BE2C (cell line): Measurements from ENCODE around the gene CFHR1.
"Not testable (repeated sequence)": the region's sequence is repeated elsewhere in the genome, so short reads cannot be mapped to it uniquely, and the experiment has no call there.

ENCODE experiments used
- DNase-seq: peaks from one replicate; pipeline ENCODE4 v3.0.0-alpha.2; 2020
- H3K27me3 ChIP-seq: fragments of 250-450 bp; sonication (Bioruptor Pico); 2 replicates; pipeline ENCODE4 v1.5.1; 2020; ENCODE audit warnings: mild to moderate bottlenecking
- H3K36me3 ChIP-seq: fragments of 250-450 bp; sonication (Bioruptor Pico); 2 replicates; pipeline ENCODE4 v1.5.1; 2020; ENCODE audit warnings: mild to moderate bottlenecking
- H3K4me1 ChIP-seq: fragments of 250-450 bp; sonication (Bioruptor Pico); 2 replicates; pipeline ENCODE4 v1.5.1; 2020
- H3K4me3 ChIP-seq: 2 replicates; pipeline ENCODE4 v1.5.1; 2011; ENCODE audit warnings: low read depth, low read length
- H3K9me3 ChIP-seq: fragments of 250-450 bp; sonication (Bioruptor Pico); 2 replicates; pipeline ENCODE4 v1.5.1; 2020
- TF ChIP-seq, protein P1 (sequence below): IDR thresholded peaks from 2 replicates; pipeline ENCODE4 v1.5.1; 2012; ENCODE audit warnings: mild to moderate bottlenecking, low read depth, low read length

Gene CFHR1

DNA sequence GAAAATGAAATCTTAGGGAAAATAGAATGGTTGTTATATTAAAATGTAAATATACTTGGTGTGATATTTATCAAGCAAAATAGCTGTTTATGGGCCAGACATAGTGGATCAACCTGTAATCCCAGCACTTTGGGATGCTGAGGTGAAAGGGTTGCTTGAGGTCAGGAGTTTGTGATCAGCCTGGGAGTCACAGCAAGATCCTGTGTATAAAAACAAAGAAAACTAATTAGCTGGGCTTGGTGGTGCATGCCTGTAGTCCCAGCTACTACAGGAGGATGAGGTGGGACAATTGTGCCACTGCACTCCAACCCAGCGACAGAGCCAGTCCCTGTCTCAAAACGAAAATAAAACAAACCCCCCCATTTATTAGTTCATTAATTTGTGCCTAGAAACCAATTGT, 21.6 kb upstream of the CFHR1 start:
- TF ChIP-seq, protein P1, sequence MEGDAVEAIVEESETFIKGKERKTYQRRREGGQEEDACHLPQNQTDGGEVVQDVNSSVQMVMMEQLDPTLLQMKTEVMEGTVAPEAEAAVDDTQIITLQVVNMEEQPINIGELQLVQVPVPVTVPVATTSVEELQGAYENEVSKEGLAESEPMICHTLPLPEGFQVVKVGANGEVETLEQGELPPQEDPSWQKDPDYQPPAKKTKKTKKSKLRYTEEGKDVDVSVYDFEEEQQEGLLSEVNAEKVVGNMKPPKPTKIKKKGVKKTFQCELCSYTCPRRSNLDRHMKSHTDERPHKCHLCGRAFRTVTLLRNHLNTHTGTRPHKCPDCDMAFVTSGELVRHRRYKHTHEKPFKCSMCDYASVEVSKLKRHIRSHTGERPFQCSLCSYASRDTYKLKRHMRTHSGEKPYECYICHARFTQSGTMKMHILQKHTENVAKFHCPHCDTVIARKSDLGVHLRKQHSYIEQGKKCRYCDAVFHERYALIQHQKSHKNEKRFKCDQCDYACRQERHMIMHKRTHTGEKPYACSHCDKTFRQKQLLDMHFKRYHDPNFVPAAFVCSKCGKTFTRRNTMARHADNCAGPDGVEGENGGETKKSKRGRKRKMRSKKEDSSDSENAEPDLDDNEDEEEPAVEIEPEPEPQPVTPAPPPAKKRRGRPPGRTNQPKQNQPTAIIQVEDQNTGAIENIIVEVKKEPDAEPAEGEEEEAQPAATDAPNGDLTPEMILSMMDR = no peak

DNA sequence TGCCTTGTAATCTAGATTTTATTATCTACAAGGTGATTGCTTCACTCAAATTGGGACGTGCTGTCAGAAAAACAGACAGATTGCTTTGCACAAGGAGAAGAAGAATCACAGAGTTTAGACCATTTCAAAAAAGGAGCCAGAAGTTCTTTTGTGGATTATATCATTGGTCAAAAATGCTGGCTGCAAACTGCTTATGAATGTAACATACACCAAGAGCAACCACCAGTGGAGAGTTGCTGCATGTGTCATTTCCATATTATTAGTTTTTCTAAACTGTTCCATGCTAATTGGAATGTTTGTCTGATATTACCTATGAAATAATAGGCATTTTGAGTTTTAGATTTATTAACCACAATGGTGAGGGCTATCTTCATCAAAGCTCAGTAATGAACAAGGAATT, 17.6 kb upstream of the CFHR1 start:
- H3K9me3 ChIP-seq, H3K4me1 ChIP-seq, H3K36me3 ChIP-seq, H3K4me3 ChIP-seq, DNase-seq, H3K27me3 ChIP-seq: not testable (repeated sequence)

More for the DNA sequence above, 21.6 kb upstream of the CFHR1 start:
- H3K4me3 ChIP-seq = no peak overlapping the region
- H3K36me3 ChIP-seq = no peaks in the 10 kb centered on the region
- H3K9me3 ChIP-seq = no peaks in the 10 kb centered on the region
- DNase-seq = no peak
- H3K27me3 ChIP-seq = no peaks in the 10 kb centered on the region
- H3K4me1 ChIP-seq = no peaks in the 10 kb centered on the region

DNA sequence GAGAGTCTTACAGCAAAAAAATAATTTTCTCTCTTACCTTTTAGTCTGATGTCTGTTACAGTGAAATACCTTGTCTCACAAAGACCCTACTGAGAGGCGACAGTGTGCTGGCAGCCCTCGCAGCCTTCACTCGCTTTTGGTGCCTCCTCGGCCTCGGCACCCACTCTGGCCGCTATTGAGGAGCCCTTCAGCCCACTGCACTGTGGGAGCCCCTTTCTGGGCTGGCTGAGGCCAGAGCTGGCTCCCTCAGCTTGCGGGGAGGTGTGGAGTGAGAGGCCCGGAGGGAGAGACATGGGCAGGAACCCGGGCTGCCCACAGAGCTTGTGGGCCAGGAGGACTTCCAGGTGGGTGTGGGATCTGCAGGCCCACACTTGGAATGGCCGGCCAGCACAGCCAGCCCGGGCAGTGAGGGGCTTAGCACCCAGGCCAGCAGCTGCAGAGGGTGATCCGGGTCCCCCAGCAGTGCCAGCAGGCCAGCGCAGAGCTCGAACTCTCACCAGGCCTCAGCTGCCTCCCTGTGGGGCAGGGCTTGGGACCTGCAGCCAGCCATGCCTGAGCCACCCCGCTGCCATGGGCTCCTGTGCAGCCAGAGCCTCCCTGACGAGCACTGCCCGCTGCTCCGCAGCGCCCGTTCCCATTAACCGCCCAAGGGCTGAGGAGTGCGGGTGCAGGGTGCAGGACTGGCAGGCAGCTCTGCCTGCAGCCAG, 10.8 kb upstream of the CFHR1 start:
- Histone ChIP-seq H3K9me3 (no peaks in the 10 kb centered on the region), H3K4me3 (no peak overlapping the region), H3K4me1 (no peaks in the 10 kb centered on the region), H3K27me3 (no peaks in the 10 kb centered on the region), H3K36me3 (no peaks in the 10 kb centered on the region)
- TF ChIP-seq, protein P1 = no peak
- no peak for DNase-seq

DNA sequence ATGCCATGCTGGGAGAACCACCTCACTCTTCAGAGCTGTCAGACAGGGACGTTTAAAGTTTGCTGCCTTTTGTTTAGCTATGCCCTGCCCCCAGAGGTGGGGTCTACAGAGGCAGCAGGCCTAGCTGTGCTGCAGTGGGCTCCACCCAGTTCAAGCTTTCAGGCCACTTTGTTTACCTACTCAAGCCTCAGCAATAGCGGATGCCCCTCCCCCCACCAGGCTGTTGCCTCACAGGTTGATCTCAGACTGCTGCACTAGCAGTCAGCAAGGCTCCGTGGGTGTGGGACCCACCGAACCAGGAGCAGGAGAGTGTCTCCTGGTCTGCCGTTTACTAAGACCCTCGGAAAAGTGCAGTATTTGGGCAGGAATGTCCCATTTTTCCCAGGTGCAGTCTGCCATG, 2.1 kb upstream of the CFHR1 start:
- not testable (repeated sequence) for H3K4me3 ChIP-seq, H3K4me1 ChIP-seq, H3K36me3 ChIP-seq

DNA sequence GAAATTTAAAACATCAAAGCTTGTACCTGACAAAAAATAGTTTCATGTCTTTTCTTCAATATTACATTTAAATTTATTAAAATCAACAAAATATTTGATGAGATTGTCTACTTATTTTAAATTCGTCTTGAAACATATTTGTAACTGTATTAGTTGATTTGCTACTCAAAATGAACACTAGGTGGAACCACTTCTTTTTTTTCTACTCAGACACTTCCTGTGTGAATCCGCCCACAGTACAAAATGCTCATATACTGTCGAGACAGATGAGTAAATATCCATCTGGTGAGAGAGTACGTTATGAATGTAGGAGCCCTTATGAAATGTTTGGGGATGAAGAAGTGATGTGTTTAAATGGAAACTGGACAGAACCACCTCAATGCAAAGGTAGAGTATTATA, 8.3 kb downstream of the CFHR1 start:
- DNase-seq, H3K4me1 ChIP-seq, H3K4me3 ChIP-seq, H3K36me3 ChIP-seq, H3K27me3 ChIP-seq, H3K9me3 ChIP-seq: not testable (repeated sequence)

More for the DNA sequence above, 2.1 kb upstream of the CFHR1 start:
- not testable (repeated sequence) for H3K9me3 ChIP-seq, H3K27me3 ChIP-seq, DNase-seq

DNA sequence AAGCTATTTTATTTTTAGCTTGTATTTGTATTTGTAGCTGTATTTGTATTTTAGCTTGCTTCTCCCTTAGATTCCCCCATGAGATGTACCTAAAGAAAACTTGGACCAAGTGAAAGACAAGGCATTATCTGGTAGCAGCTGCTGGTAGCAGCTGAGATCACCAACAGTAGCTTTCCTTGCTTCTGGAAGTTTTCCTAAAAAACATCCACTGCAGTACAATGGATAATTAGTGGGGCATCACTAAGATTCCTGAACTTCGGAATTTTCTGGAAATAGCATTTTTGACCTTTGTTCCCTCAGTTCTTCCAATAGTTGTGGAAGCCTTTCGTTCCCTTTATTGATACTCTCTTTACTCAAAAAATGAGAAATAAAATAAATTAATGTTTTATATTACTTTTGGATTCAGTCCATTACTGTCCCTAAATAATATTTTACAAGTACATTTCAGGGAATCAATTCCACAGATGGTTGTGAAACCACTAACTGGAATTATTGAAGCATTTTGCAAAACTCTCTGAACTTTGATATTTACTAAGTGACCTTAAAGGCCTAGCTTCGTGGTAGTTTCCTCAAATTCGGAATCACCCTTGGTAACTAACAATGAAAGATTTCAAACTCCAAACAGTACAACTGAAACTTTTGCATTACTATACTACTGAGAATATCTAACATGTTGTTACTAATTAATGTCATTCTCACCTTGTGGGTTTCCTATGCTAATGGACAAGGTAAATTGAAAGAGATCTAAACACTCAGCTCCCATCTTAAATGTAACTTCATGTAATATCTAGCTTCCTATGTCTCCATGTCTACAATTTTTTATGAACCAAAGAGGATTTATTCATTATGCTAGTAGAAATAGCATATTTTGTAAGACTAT, 30.3 kb downstream of the CFHR1 start:
- H3K36me3 ChIP-seq, H3K9me3 ChIP-seq, H3K27me3 ChIP-seq, DNase-seq, H3K4me3 ChIP-seq, H3K4me1 ChIP-seq: not testable (repeated sequence)

DNA sequence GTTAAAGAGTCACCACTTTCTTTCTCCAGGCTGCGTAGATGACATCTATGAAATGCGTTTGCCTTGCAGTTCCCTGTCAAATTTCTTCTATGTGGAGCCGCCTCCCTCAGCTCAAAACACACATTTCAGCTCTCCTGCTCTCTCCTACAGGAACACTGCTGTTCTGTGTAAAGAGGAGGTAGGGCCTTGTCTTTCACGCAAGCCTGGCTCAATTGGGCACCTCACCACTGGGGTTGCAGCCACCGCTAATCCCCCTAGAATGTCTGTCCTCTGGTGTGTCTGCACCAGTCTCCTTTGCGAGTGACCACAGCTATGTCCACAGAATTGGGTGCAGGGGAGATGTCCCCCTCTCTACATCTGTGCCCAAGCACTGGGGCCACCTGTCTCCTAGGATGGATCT, 36.5 kb downstream of the CFHR1 start:
- Histone ChIP-seq H3K9me3 (no peaks in the 10 kb centered on the region), H3K36me3 (no peaks in the 10 kb centered on the region), H3K27me3 (0 out of 2 replicates have a peak, but pooled peaks cover 2% of the 10 kb centered on the region), H3K4me3 (no peak overlapping the region), H3K4me1 (no peaks in the 10 kb centered on the region)
- no peak for DNase-seq
- TF ChIP-seq, protein P1 = no peak

DNA sequence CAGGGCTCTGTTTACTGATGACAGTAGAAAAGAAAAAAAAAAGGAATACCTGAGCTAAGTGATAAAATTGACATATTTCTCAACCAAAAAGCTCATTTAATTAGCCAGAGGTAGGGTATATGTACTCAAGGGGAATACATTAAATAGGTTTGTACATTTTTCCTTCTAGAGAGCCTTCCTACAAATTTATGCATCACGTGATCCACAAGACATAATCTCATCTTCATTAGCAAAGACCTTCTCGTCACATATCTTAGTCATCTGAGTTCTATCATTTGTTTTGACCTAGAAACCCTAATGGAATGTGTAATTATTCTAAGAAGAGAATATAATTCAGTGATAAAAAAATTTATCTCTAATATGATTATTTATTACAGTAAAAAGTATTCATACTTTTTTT, 37.7 kb downstream of the CFHR1 start:
- TF ChIP-seq, protein P1 = no peak
- Histone ChIP-seq H3K36me3 (no peaks in the 10 kb centered on the region), H3K4me1 (no peaks in the 10 kb centered on the region), H3K4me3 (no peak overlapping the region), H3K27me3 (0 out of 2 replicates have a peak, but pooled peaks cover 2% of the 10 kb centered on the region), H3K9me3 (no peaks in the 10 kb centered on the region)
- DNase-seq = no peak
